ENCODE data around the gene PEAK3.

The PEAK3 gene, protein sequence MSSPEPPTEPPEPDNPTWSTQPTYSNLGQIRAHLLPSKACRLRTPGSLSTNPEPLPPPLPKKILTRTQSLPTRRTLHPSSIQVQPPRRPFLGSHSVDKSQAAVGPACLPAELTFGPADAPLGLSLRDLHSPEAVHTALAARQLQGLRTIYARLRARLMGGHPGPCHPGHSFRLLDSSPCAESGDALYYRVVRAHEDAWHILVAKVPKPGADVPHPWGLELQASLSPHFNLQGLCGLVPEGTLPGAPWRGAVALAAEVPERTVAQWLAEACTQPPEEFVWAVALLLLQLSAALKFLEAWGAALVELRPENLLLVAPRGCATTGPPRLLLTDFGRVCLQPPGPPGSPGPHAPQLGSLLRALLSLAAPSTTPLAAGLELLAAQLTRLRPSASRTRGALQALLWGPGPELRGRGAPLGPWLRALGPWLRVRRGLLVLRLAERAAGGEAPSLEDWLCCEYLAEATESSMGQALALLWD

DNA sequence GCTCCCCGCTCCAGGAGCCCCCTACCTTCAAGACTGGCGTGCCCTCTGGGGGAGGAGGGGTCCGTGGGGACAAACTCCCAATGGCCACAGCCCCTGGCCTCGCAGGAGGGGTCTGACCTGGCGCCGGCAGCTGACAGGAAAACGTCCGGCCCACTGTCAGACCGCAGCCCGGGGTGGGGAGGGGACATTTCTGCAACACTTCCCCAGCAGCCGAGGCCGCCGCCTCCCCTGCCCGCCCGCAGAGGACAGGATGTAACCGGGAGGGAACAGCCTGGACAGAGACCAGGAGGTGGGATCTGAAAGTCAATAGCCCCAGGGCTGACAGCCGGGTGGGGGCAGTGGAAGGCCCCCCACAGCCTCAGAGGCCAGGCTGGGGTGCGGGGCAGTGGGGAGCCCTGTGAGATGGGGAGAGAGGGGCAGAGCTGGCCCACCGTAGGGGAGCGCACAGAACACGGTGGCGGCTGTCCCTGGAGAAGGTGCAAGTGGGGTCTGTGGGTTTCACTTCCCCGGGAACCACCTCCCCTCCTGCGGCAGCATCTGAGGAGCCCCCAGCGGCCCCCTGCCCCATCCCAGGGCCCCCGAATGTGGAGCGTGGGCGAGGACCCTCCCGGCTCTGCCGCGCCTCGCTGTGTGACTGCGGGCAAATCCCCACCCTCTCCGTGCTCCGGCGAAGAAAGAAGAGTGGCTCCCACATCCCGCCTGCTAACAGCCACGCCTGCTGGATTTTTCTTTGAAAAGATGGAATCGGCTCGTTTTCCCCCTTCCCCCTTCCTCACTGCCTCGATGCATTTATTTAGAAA is at the start of gene PEAK3:
TSS of gene PEAK3 (minus strand) at position 114 of the 800 bp plus-strand sequence. CDS start 1,244 bp downstream, outside the sequence.
- no peaks in the 10 kb centered on the region for H3K9me3 ChIP-seq (ENCODE audit: insufficient read depth, low read depth, low read length)
- no peaks in the 10 kb centered on the region; the same call in 1 of the 2 replicates for H3K4me1 ChIP-seq (ENCODE audit: insufficient read depth, low read length)
- H3K27me3 ChIP-seq (ENCODE audit: insufficient read depth, low read length) = peaks cover 43% of the 10 kb centered on the region
- H3K27ac ChIP-seq (ENCODE audit: low read length) = no peak within 1 kb of the TSS
- H3K36me3 ChIP-seq (ENCODE audit: insufficient read depth, low read depth, low read length) = no peaks in the 10 kb centered on the region
- H3K4me3 ChIP-seq (ENCODE audit: low read length) = peak within 1 kb of the TSS; percentile 54; the same call in 1 of the 2 replicates
- no peak within 1 kb of the TSS for H3K9ac ChIP-seq (ENCODE audit: low read depth, low read length)

DNA sequence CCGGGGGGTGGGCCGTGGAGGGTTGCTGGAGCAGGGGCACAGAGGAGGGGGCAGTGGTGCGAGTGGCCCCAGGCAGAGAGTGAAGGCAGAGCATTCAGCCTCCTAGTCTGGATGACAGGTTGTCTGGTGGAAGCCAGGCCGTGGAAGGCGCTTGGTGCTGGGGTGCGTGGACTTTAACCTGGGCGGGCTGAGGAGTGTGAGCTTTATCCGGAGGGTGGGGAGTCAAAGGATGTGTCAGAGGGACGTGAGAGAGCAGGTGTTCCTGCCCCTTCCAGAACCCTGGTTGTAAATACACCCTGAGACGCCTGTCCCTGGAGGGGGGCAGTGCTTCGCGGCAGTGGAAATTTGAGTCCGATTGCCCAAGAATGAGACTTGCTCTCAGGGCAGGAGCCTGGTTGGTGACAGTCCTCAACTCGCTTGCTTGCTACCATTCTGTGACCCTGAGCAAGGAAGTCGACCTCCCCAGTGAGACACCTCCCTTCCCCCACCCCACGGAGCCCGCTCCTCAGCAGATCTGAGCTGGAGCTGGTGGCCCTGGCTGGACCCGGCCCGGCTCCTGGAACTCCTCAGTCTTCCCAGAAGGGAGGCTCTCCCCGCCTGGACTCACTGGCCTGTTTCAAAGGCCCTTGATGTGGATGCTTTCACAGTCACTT is 48.8 kb upstream of the PEAK3 start:
- Histone ChIP-seq H3K27ac (ENCODE audit: low read length) (no peak overlapping the region), H3K27me3 (ENCODE audit: insufficient read depth, low read length) (no peaks in the 10 kb centered on the region), H3K4me1 (ENCODE audit: insufficient read depth, low read length) (peaks cover 21% of the 10 kb centered on the region), H3K36me3 (ENCODE audit: insufficient read depth, low read depth, low read length) (peaks cover 4% of the 10 kb centered on the region; the same call in 1 of the 2 replicates), H3K9me3 (ENCODE audit: insufficient read depth, low read depth, low read length) (peaks cover 5% of the 10 kb centered on the region; the same call in 1 of the 2 replicates), H3K4me3 (ENCODE audit: low read length) (0 out of 2 replicates have a peak overlapping the region, but pooled peaks have one; percentile 12), H3K9ac (ENCODE audit: low read depth, low read length) (no peak overlapping the region; the same call in 1 of the 2 replicates)

- H3K4me1 ChIP-seq (ENCODE audit: insufficient read depth, low read length) = peaks cover 21% of the 10 kb centered on the region
- H3K9me3 ChIP-seq (ENCODE audit: insufficient read depth, low read depth, low read length) = peaks cover under 1% of the 10 kb centered on the region; the same call in 1 of the 2 replicates
- H3K27me3 ChIP-seq (ENCODE audit: insufficient read depth, low read length) = no peaks in the 10 kb centered on the region
- H3K36me3 ChIP-seq (ENCODE audit: insufficient read depth, low read depth, low read length) = peaks cover 7% of the 10 kb centered on the region; the same call in 1 of the 2 replicates
- no peak overlapping the region for H3K4me3 ChIP-seq (ENCODE audit: low read length)
- no peak overlapping the region for H3K27ac ChIP-seq (ENCODE audit: low read length)
- H3K9ac ChIP-seq (ENCODE audit: low read depth, low read length) = no peak overlapping the region
These were observed 48.3 kb upstream of the PEAK3 start for GRCh38 chr19:2330255-2330631.

- no peak overlapping the region for H3K27ac ChIP-seq (ENCODE audit: low read length)
- H3K9ac ChIP-seq (ENCODE audit: low read depth, low read length) = peak overlapping the region; percentile 95
These were observed 47.5 kb upstream of the PEAK3 start for GRCh38 chr19:2329501-2329916.

DNA sequence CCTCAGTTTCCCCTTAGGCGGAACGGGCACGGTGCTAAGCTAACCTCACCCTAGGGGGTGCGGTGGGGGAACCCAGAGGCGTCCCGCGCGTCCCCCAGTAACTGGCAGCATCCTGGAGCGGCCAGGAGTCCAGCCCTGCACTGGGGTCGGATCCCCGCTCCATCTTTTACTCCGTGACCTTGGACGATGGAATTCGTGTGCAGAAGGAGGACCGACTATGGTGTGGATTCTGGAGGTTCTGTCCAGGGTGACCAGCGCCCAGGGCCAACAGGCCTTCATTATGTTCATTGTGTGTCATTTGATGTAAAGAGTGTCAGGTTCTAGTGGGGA is 47.1 kb upstream of the PEAK3 start:
- Histone ChIP-seq H3K27ac (ENCODE audit: low read length) (no peak overlapping the region), H3K9ac (ENCODE audit: low read depth, low read length) (peak overlapping the region; percentile 95), H3K36me3 (ENCODE audit: insufficient read depth, low read depth, low read length) (peaks cover 16% of the 10 kb centered on the region; the same call in 1 of the 2 replicates), H3K9me3 (ENCODE audit: insufficient read depth, low read depth, low read length) (no peaks in the 10 kb centered on the region), H3K27me3 (ENCODE audit: insufficient read depth, low read length) (no peaks in the 10 kb centered on the region), H3K4me1 (ENCODE audit: insufficient read depth, low read length) (peaks cover 21% of the 10 kb centered on the region), H3K4me3 (ENCODE audit: low read length) (peak overlapping the region; percentile 98)

More at GRCh38 chr19:2329501-2329916, 47.5 kb upstream of the PEAK3 start:
- Histone ChIP-seq H3K9me3 (ENCODE audit: insufficient read depth, low read depth, low read length) (no peaks in the 10 kb centered on the region), H3K4me1 (ENCODE audit: insufficient read depth, low read length) (peaks cover 21% of the 10 kb centered on the region), H3K36me3 (ENCODE audit: insufficient read depth, low read depth, low read length) (peaks cover 12% of the 10 kb centered on the region; the same call in 1 of the 2 replicates), H3K27me3 (ENCODE audit: insufficient read depth, low read length) (no peaks in the 10 kb centered on the region), H3K4me3 (ENCODE audit: low read length) (peak overlapping the region; percentile 98)

GRCh38 chr19:2328401-2329148 is 46.6 kb upstream of the PEAK3 start, which contains the start of the genes LSM7 and SPPL2B:
Gene LSM7 (minus strand): TSS chr19:2328586. CDS start chr19:2328566, 20 bp downstream.
Gene SPPL2B (plus strand): TSS chr19:2328684. CDS start chr19:2328710, 26 bp downstream.
- Histone ChIP-seq H3K27ac (ENCODE audit: low read length) (peak within 1 kb of the TSS; percentile 88), H3K27me3 (ENCODE audit: insufficient read depth, low read length) (no peaks in the 10 kb centered on the region), H3K9me3 (ENCODE audit: insufficient read depth, low read depth, low read length) (no peaks in the 10 kb centered on the region), H3K4me1 (ENCODE audit: insufficient read depth, low read length) (peaks cover 21% of the 10 kb centered on the region), H3K4me3 (ENCODE audit: low read length) (peak within 1 kb of the TSS; percentile 98), H3K36me3 (ENCODE audit: insufficient read depth, low read depth, low read length) (peaks cover 16% of the 10 kb centered on the region; the same call in 1 of the 2 replicates), H3K9ac (ENCODE audit: low read depth, low read length) (peak within 1 kb of the TSS; percentile 95)

GRCh38 chr19:2327773-2328400 is 45.9 kb upstream of the PEAK3 start:
- H3K36me3 ChIP-seq (ENCODE audit: insufficient read depth, low read depth, low read length) = peaks cover 18% of the 10 kb centered on the region; the same call in 1 of the 2 replicates
- peaks cover 21% of the 10 kb centered on the region for H3K4me1 ChIP-seq (ENCODE audit: insufficient read depth, low read length)

DNA sequence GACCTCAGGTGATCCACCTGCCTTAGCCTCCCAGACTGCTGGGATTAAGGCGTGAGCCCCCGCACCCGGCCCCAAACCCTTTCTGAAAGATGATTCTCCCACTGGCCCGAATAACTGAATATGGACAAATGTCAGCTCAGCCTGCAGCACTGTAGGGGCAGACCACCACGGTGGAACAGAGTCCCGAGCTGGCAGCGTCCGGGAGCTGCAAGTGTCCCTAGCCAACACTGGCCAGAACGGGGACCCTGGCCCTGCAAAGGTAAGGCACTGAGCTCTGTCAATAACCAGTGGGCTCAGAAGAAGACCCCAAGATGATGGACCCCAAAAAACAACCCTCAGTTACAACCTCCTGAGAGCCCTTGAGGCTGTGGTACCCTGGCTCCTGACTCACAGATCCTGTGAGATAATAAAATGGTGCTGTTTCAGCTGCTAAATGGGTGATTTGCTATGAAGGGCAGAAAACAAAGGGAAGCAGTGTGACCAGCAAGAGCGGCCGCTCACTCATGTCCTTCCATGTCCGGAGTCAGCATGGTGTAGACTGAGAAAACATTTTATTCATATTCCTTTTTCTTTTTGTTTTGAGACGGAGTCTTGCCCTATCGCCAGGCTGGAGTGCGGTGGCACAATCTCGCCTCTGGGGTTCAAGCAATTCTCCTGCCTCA is 44.9 kb upstream of the PEAK3 start:
- Histone ChIP-seq H3K4me3 (ENCODE audit: low read length) (0 out of 2 replicates have a peak overlapping the region, but pooled peaks have one; percentile 24), H3K36me3 (ENCODE audit: insufficient read depth, low read depth, low read length) (peaks cover 24% of the 10 kb centered on the region; the same call in 1 of the 2 replicates), H3K27me3 (ENCODE audit: insufficient read depth, low read length) (no peaks in the 10 kb centered on the region), H3K9me3 (ENCODE audit: insufficient read depth, low read depth, low read length) (no peaks in the 10 kb centered on the region), H3K27ac (ENCODE audit: low read length) (no peak overlapping the region), H3K4me1 (ENCODE audit: insufficient read depth, low read length) (peaks cover 21% of the 10 kb centered on the region), H3K9ac (ENCODE audit: low read depth, low read length) (no peak overlapping the region)

More at GRCh38 chr19:2327773-2328400, 45.9 kb upstream of the PEAK3 start:
- peak overlapping the region; percentile 95 for H3K9ac ChIP-seq (ENCODE audit: low read depth, low read length)
- H3K27ac ChIP-seq (ENCODE audit: low read length) = peak overlapping the region; percentile 88
- H3K9me3 ChIP-seq (ENCODE audit: insufficient read depth, low read depth, low read length) = no peaks in the 10 kb centered on the region
- H3K4me3 ChIP-seq (ENCODE audit: low read length) = peak overlapping the region; percentile 98
- no peaks in the 10 kb centered on the region for H3K27me3 ChIP-seq (ENCODE audit: insufficient read depth, low read length)

- Histone ChIP-seq H3K27me3 (ENCODE audit: insufficient read depth, low read length) (no peaks in the 10 kb centered on the region), H3K9me3 (ENCODE audit: insufficient read depth, low read depth, low read length) (no peaks in the 10 kb centered on the region), H3K4me1 (ENCODE audit: insufficient read depth, low read length) (peaks cover 10% of the 10 kb centered on the region), H3K4me3 (ENCODE audit: low read length) (no peak overlapping the region), H3K36me3 (ENCODE audit: insufficient read depth, low read depth, low read length) (peaks cover 28% of the 10 kb centered on the region; the same call in 1 of the 2 replicates), H3K9ac (ENCODE audit: low read depth, low read length) (no peak overlapping the region), H3K27ac (ENCODE audit: low read length) (no peak overlapping the region)
These were observed 43.5 kb upstream of the PEAK3 start for GRCh38 chr19:2325281-2326046.

Measured in iPS-20b (cell line).